Ovary (tissue), 3 donors: ENCODE data around the gene HGF.

ENCODE experiments used
- CTCF ChIP-seq, 3 donors: fragments of 450-650 bp in 2 of 3; fragments of 200-600 bp in 1 of 3; IDR thresholded peaks; one replicate each; pipeline versions ENCODE4 v1.5.1 to v1.8.0; 2016 to 2022; ENCODE audit warnings: antibody characterized with exemption in 3 of 3, mild to moderate bottlenecking in 1 of 3
- POLR2A ChIP-seq: fragments of 450-650 bp; IDR thresholded peaks from one replicate; pipeline ENCODE4 v1.6.1; 2017; ENCODE audit warnings: antibody characterized with exemption, mild to moderate bottlenecking, moderate library complexity
- donor health status: DM: no; HTN: no; CAD: no.

GRCh38 chr7:81753392-81753791 lies 16.5 kb downstream of the HGF start:
- TF ChIP-seq CTCF (IDR thresholded peaks at IDR 0.05): no peak
- no peak for TF ChIP-seq POLR2A
